BLaER1 treated with 17β-estradiol and CSF1 and Interleukin-3, amounts not matched to agents 10 nM and 100 nM (cell line): ENCODE results near the gene SPEG.

Experiments used
- H3K27ac ChIP-seq, 11 experiments: shearing (Covaris generic); formaldehyde crosslinking; 2 replicates each; pipeline ENCODE4 v1.8.1; 2022
- H3K27me3 ChIP-seq, 11 experiments: shearing (Covaris generic); formaldehyde crosslinking; 2 replicates each; pipeline ENCODE4 v1.8.1; 2022
- H3K36me3 ChIP-seq, 11 experiments: shearing (Covaris generic); formaldehyde crosslinking; 2 replicates each; pipeline ENCODE4 v1.8.1; 2022
- H3K4me1 ChIP-seq, 10 experiments: shearing (Covaris generic); formaldehyde crosslinking; 2 replicates each; pipeline ENCODE4 v1.8.1; 2022
- H3K4me2 ChIP-seq, 11 experiments: shearing (Covaris generic); formaldehyde crosslinking; 2 replicates each; pipeline ENCODE4 v1.8.1; 2022
- H3K4me3 ChIP-seq, 10 experiments: shearing (Covaris generic); formaldehyde crosslinking; 2 replicates each; pipeline ENCODE4 v1.8.1; 2022
- H3K9ac ChIP-seq, 11 experiments: shearing (Covaris generic); formaldehyde crosslinking; 2 replicates each; pipeline ENCODE4 v1.8.1; 2022
- H3K9me3 ChIP-seq, 11 experiments: shearing (Covaris generic); formaldehyde crosslinking; replicated peaks in 1 of 11; 2 replicates each; pipeline ENCODE4 v1.8.1; 2022
- H4K20me1 ChIP-seq, 11 experiments: shearing (Covaris generic); formaldehyde crosslinking; 2 replicates each; pipeline ENCODE4 v1.8.1; 2022
- Cebpa-rat ChIP-seq, 11 experiments: shearing (Covaris generic); IDR thresholded peaks; 2 replicates each; pipeline ENCODE4 v1.8.1; 2022

SPEG gene

GRCh38 chr2:219448099-219448775 is 13.6 kb downstream of the SPEG start:
- TF ChIP-seq Cebpa-rat (IDR thresholded peaks at IDR 0.05): no peak
- Histone ChIP-seq H3K36me3 (no peaks in the 10 kb centered on the region), H3K4me3 (peak overlapping the region in 8 of 10 experiments; percentile 6 to 59 (median 35); a peak in 12 of 20 replicates), H3K4me2 (peak overlapping the region; percentile 62 to 80 (median 72)), H3K9ac (peak overlapping the region in 7 of 11 experiments; percentile 13 to 54 (median 44); a peak in 10 of 22 replicates), H3K4me1 (peaks cover 11 to 50% (median 37%) of the 10 kb centered on the region in 10 experiments; a peak in 18 of 20 replicates), H3K27ac (no peak overlapping the region), H4K20me1 (peaks cover 0 to 33% (median 18%) of the 10 kb centered on the region in 11 experiments; a peak in 16 of 22 replicates), H3K9me3 (no peaks in the 10 kb centered on the region), H3K27me3 (peaks cover 45 to 63% (median 56%) of the 10 kb centered on the region in 11 experiments)

DNA sequence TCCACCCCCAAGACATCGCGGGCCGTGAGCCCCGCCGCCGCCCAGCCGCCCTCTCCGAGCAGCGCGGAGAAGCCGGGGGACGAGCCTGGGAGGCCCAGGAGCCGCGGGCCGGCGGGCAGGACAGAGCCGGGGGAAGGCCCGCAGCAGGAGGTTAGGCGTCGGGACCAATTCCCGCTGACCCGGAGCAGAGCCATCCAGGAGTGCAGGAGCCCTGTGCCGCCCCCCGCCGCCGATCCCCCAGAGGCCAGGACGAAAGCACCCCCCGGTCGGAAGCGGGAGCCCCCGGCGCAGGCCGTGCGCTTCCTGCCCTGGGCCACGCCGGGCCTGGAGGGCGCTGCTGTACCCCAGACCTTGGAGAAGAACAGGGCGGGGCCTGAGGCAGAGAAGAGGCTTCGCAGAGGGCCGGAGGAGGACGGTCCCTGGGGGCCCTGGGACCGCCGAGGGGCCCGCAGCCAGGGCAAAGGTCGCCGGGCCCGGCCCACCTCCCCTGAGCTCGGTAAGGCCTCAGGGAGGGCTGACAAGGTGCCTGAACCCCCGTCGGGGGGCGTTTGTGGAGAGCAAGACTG is 14.2 kb downstream of the SPEG start:
- TF ChIP-seq Cebpa-rat (IDR thresholded peaks at IDR 0.05): no peak
- Histone ChIP-seq H3K4me2 (peak overlapping the region; percentile 62 to 80 (median 72)), H4K20me1 (peaks cover 0 to 33% (median 18%) of the 10 kb centered on the region in 11 experiments; a peak in 16 of 22 replicates), H3K4me1 (peaks cover 11 to 52% (median 42%) of the 10 kb centered on the region in 10 experiments; a peak in 18 of 20 replicates), H3K9ac (peak overlapping the region in 8 of 11 experiments; percentile 11 to 54 (median 38); a peak in 12 of 22 replicates), H3K4me3 (peak overlapping the region in 8 of 10 experiments; percentile 6 to 59 (median 35); a peak in 13 of 20 replicates), H3K27me3 (peaks cover 45 to 68% (median 56%) of the 10 kb centered on the region in 11 experiments), H3K36me3 (no peaks in the 10 kb centered on the region), H3K27ac (no peak overlapping the region), H3K9me3 (no peaks in the 10 kb centered on the region)

DNA sequence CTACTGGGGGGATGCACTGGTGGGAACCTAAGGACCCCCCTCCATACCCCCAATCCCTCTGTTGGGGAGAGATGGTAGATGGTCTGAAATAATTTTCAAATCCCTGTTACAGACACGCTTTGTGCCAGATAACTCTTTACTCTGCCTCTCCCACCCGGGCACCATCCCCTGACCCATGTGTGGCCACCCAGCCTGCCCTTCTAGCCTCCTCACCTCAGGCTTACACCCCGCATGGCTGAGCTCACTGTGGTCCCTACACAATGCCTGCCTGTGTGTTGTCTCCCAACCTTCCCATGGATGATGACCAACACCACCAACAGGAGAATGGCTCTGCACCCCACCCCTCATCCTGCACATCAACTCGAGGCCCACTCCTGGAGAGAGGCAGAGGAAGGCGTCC is 15.0 kb downstream of the SPEG start:
- Histone ChIP-seq H4K20me1 (peaks cover 0 to 33% (median 18%) of the 10 kb centered on the region in 11 experiments; a peak in 16 of 22 replicates), H3K27ac (no peak overlapping the region), H3K36me3 (no peaks in the 10 kb centered on the region), H3K4me1 (peaks cover 11 to 54% (median 42%) of the 10 kb centered on the region in 10 experiments; a peak in 18 of 20 replicates), H3K9ac (no peak overlapping the region), H3K4me3 (no peak overlapping the region), H3K9me3 (no peaks in the 10 kb centered on the region), H3K4me2 (peak overlapping the region in 4 of 11 experiments; percentile 67 to 80 (median 70); a peak in 5 of 22 replicates), H3K27me3 (peaks cover 45 to 68% (median 56%) of the 10 kb centered on the region in 11 experiments)
- TF ChIP-seq Cebpa-rat (IDR thresholded peaks at IDR 0.05): no peak

DNA sequence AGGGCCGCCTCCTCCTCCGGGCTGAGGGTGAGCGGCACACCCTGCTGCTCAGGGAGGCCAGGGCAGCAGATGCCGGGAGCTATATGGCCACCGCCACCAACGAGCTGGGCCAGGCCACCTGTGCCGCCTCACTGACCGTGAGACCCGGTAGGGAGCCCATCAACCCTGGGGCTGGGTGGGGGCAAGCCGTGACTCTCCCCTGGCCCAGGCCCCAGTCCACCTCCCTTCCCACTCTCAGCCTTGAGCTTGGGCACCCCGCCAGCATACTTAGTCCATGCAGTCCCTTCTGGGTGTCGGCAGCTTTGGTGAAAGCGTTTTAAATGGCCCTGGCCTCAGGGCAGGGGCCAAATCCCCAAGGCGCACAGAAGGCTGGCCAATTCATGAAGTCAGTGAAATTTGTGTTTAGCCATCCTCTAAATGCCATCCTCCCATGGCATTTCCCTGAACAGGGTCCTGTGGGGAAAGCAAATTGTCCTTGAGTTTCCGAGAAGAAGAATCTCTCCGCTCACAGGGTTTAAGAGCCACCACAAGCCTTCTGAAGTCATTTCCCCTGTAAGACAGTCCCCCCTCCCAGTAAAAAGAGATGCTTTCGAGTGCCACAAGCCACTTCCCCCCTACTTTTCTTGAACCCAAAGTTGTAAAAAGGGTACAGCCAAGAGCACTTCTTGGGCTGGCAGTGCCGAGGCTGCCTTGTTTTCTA is 17.2 kb downstream of the SPEG start:
- Histone ChIP-seq H3K27ac (no peak overlapping the region), H3K4me2 (no peak overlapping the region), H3K36me3 (no peaks in the 10 kb centered on the region), H3K27me3 (peaks cover 45 to 68% (median 56%) of the 10 kb centered on the region in 11 experiments), H3K9me3 (no peaks in the 10 kb centered on the region), H3K4me1 (peaks cover 18 to 46% (median 38%) of the 10 kb centered on the region in 10 experiments; a peak in 19 of 20 replicates), H3K4me3 (no peak overlapping the region), H3K9ac (no peak overlapping the region), H4K20me1 (peaks cover 0 to 27% (median 18%) of the 10 kb centered on the region in 11 experiments; a peak in 16 of 22 replicates)
- no peak for TF ChIP-seq Cebpa-rat (IDR thresholded peaks at IDR 0.05)

DNA sequence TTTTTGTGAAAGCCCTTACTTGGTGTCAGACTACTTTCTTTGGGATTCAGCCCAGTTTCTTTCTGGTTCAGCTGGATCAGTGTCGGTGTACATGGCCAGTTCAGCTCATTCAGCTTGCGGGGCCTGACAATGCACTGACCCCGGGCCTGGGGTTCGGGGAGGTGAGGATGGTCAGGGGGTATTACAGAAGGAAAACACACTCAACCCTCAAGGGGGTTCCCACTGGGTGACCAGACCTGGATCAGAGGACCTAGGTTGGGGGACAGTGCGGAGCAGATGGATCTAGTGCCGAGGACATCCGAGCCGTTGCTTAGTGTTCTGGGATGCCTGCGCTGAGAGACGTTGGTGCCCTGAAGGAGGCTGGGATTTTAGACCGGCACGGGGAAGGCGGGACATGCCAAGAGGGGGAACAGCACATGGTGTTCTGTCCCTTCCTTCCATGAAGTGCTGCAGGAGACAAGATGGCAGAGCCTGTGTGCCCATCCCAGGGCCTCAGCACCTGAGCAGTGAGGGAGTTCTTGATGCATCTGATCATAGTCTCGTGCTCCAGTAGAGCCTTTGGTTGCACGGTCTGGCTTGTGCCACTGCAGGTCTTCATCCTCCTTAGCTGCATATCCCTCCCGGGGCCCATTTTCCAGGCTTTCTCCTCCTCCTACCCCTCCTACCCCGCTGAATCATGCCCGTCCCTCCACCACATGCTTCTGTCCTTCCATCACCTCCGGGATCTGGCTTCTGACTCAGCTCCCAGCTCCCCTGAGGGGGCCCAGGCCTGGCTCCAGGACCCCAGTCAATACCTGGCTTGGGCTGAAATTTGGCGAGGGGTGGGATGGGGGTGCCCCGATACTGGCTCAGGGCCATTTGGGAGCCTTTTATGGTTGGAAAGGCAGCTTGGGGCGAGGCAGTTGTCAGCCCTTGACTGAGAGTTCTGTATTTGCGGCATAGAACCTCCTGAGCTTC is 18.0 kb downstream of the SPEG start:
- Histone ChIP-seq H3K4me2 (peak overlapping the region in 8 of 11 experiments; percentile 5 to 49 (median 30); a peak in 8 of 22 replicates), H4K20me1 (peaks cover 0 to 23% (median 18%) of the 10 kb centered on the region in 11 experiments; a peak in 16 of 22 replicates), H3K27me3 (peaks cover 38 to 60% (median 48%) of the 10 kb centered on the region in 11 experiments), H3K4me3 (no peak overlapping the region), H3K9me3 (no peaks in the 10 kb centered on the region), H3K9ac (no peak overlapping the region), H3K36me3 (no peaks in the 10 kb centered on the region), H3K4me1 (peaks cover 18 to 52% (median 38%) of the 10 kb centered on the region in 10 experiments; a peak in 19 of 20 replicates), H3K27ac (no peak overlapping the region)
- TF ChIP-seq Cebpa-rat (IDR thresholded peaks at IDR 0.05): no peak

DNA sequence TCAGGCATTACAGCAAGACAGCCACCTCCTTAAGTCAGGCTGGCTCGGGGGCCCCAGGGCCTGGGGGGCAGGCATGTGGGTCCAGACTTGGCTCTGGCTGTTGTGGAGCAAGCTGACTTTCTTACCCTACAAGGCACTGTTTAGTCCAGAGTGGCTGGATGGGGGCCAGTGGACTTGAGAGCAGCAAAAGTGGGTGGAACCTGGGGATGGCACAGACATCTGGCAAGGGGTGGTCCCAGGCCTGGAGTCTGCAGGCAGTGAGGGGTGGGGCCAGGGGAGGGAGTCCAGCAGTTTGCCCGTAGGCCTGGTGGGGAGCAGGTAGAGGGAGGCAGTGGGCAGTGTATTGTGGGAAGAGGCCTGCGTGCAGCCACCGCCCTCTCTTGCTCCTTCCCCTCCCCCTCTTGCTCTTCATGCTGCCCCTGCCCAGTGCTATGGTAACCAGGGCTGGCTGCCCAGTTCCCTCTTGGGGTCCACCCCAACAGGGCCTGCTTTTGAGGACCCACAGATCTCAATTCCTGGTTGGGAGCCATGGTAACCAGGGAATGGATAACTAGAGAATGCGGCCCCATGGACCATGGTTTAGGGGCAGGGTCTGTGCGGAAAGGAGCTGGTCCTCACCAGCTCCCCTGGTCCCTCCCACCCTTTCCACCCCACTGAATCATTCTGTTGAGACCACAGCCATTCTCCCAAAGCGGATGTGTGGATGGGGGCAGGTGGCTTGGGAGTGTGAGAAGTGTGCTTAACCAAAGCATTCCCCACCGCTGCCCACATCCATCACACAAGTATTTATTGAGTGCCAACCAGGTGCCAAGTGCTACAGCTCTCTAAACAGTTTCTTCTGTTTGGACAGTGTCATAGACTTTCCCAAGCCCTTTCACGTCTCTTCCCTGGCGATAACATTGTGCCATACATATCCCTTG is 19.3 kb downstream of the SPEG start:
- Histone ChIP-seq H3K4me2 (peak overlapping the region in 9 of 11 experiments; percentile 3 to 49 (median 36); a peak in 11 of 22 replicates), H3K4me3 (no peak overlapping the region), H3K9ac (no peak overlapping the region), H3K9me3 (no peaks in the 10 kb centered on the region), H3K4me1 (peaks cover 10 to 55% (median 35%) of the 10 kb centered on the region in 10 experiments; a peak in 19 of 20 replicates), H3K27ac (no peak overlapping the region), H3K27me3 (peaks cover 25 to 47% (median 35%) of the 10 kb centered on the region in 11 experiments), H4K20me1 (peaks cover 0 to 11% (median 7%) of the 10 kb centered on the region in 11 experiments; a peak in 16 of 22 replicates), H3K36me3 (no peaks in the 10 kb centered on the region)
- TF ChIP-seq Cebpa-rat (IDR thresholded peaks at IDR 0.05): no peak

- Histone ChIP-seq H3K4me1 (peaks cover 18 to 66% (median 49%) of the 10 kb centered on the region in 10 experiments), H3K9ac (no peak overlapping the region), H3K9me3 (no peaks in the 10 kb centered on the region), H3K4me3 (no peak overlapping the region), H3K4me2 (peak overlapping the region; percentile 27 to 76 (median 62)), H3K36me3 (no peaks in the 10 kb centered on the region), H4K20me1 (no peaks in the 10 kb centered on the region; a peak in 5 of 22 replicates), H3K27me3 (peaks cover 8 to 30% (median 19%) of the 10 kb centered on the region in 11 experiments; a peak in 21 of 22 replicates), H3K27ac (no peak overlapping the region)
- TF ChIP-seq Cebpa-rat (IDR thresholded peaks at IDR 0.05): no peak
These were observed 20.9 kb downstream of the SPEG start for GRCh38 chr2:219455581-219455980.
